Mesenchymal stem cell (in vitro differentiated cells and primary cell): ENCODE results near the gene HDAC4.

Experiments
- DNase-seq: peaks from one replicate; pipeline ENCODE4 v3.0.0-alpha.2; 2013
- H2AFZ ChIP-seq: one replicate; pipeline ENCODE4 v1.6.1; 2013; ENCODE audit warnings: low read depth, mild to moderate bottlenecking, control low read depth, inconsistent platforms, low read length, moderate library complexity
- H2AK5ac ChIP-seq: 2 replicates; pipeline ENCODE4 v1.6.1; 2013; ENCODE audit warnings: low read length, moderate library complexity, mild to moderate bottlenecking, inconsistent platforms; ENCODE audit not compliant: severe bottlenecking
- H2BK120ac ChIP-seq: one replicate; pipeline ENCODE4 v1.6.1; 2013; ENCODE audit warnings: low read depth, mild to moderate bottlenecking, inconsistent platforms, low read length, moderate library complexity
- H2BK12ac ChIP-seq, 2 experiments: one replicate each; pipeline ENCODE4 v1.6.1; 2013; ENCODE audit warnings: inconsistent platforms in 2 of 2, low read length in 2 of 2, mild to moderate bottlenecking in 2 of 2, moderate library complexity in 2 of 2, control low read depth in 1 of 2
- H2BK15ac ChIP-seq: one replicate; pipeline ENCODE4 v1.6.1; 2013; ENCODE audit warnings: mild to moderate bottlenecking, low read depth, inconsistent platforms; ENCODE audit not compliant: poor library complexity, severe bottlenecking
- H2BK5ac ChIP-seq: 2 replicates; pipeline ENCODE4 v1.6.1; 2013; ENCODE audit warnings: low read depth, mild to moderate bottlenecking, low read length, control low read depth, inconsistent platforms; ENCODE audit not compliant: poor library complexity, severe bottlenecking
- H3K14ac ChIP-seq, 2 experiments: one replicate each; pipeline ENCODE4 v1.6.1; 2013; ENCODE audit warnings: inconsistent platforms in 2 of 2, low read length in 2 of 2, control low read depth in 1 of 2, mild to moderate bottlenecking in 1 of 2, moderate library complexity in 1 of 2
- H3K18ac ChIP-seq, 2 experiments: one replicate each; pipeline ENCODE4 v1.6.1; 2013; ENCODE audit warnings: inconsistent platforms in 2 of 2, low read length in 2 of 2, control low read depth in 1 of 2, low read depth in 1 of 2, mild to moderate bottlenecking in 1 of 2
- H3K23ac ChIP-seq, 2 experiments: one replicate each; pipeline ENCODE4 v1.6.1; 2013; ENCODE audit warnings: inconsistent platforms in 2 of 2, low read length in 2 of 2, mild to moderate bottlenecking in 2 of 2, moderate library complexity in 2 of 2, control low read depth in 1 of 2
- H3K27ac ChIP-seq: 2 replicates; pipeline ENCODE4 v1.5.1; 2013; ENCODE audit warnings: mild to moderate bottlenecking, moderate library complexity, low read length, control low read depth, inconsistent platforms; ENCODE audit not compliant: poor library complexity, severe bottlenecking
- H3K27me3 ChIP-seq, 2 experiments: 2 replicates each; pipeline versions ENCODE4 v1.6.1 to v1.7.0; 2013; ENCODE audit warnings: low read length in 2 of 2, mild to moderate bottlenecking in 2 of 2, moderate library complexity in 2 of 2, control low read depth in 1 of 2, inconsistent platforms in 1 of 2; ENCODE audit not compliant: control insufficient read depth in 1 of 2, insufficient read depth in 1 of 2
- H3K36me3 ChIP-seq, 2 experiments: 2 replicates each; pipeline versions ENCODE4 v1.6.1 to v1.7.0; 2013; ENCODE audit warnings: low read length in 2 of 2, control low read depth in 1 of 2, inconsistent platforms in 1 of 2, low read depth in 1 of 2, mild to moderate bottlenecking in 1 of 2; ENCODE audit not compliant: insufficient read depth in 2 of 2, control insufficient read depth in 1 of 2
- H3K4ac ChIP-seq, 2 experiments: one replicate each; pipeline ENCODE4 v1.6.1; 2013; ENCODE audit warnings: inconsistent platforms in 2 of 2, low read length in 2 of 2, mild to moderate bottlenecking in 2 of 2, moderate library complexity in 2 of 2, control low read depth in 1 of 2, low read depth in 1 of 2
- H3K4me1 ChIP-seq: 2 replicates; pipeline ENCODE4 v1.6.1; 2013; ENCODE audit warnings: low read depth, low read length, control low read depth; ENCODE audit not compliant: control insufficient read depth, insufficient read depth
- H3K4me2 ChIP-seq: 2 replicates; pipeline ENCODE4 v1.6.1; 2013; ENCODE audit warnings: low read length, mild to moderate bottlenecking, inconsistent platforms; ENCODE audit not compliant: poor library complexity, severe bottlenecking
- H3K4me3 ChIP-seq, 2 experiments: 2 replicates each; pipeline versions ENCODE4 v1.5.1 to v1.7.0; 2013; ENCODE audit warnings: low read length in 2 of 2, mild to moderate bottlenecking in 2 of 2, control low read depth in 1 of 2, low read depth in 1 of 2; ENCODE audit not compliant: insufficient read depth in 1 of 2
- H3K79me1 ChIP-seq: replicated peaks from 2 replicates; pipeline ENCODE4 v1.6.1; 2013; ENCODE audit warnings: mild to moderate bottlenecking, control low read depth, low read length, inconsistent platforms; ENCODE audit not compliant: poor library complexity, severe bottlenecking
- H3K9ac ChIP-seq: 2 replicates; pipeline ENCODE4 v1.7.0; 2013; ENCODE audit warnings: mild to moderate bottlenecking, low read length, moderate library complexity
- H3K9me3 ChIP-seq: 2 replicates; pipeline ENCODE4 v1.7.0; 2013; ENCODE audit warnings: mild to moderate bottlenecking, low read length; ENCODE audit not compliant: control insufficient read depth
- H4K8ac ChIP-seq: one replicate; pipeline ENCODE4 v1.6.1; 2013; ENCODE audit warnings: inconsistent platforms, mild to moderate bottlenecking, low read length, moderate library complexity
- H4K91ac ChIP-seq: one replicate; pipeline ENCODE4 v1.6.1; 2013; ENCODE audit warnings: mild to moderate bottlenecking, low read length, inconsistent platforms
- WGBS: methylation state at CpG from one replicate; pipeline ENCODE4 v1.1.7; 2013; ENCODE audit warnings: mixed read lengths; 5-methylcytosine and 5-hydroxymethylcytosine counted together

The HDAC4 gene

DNA sequence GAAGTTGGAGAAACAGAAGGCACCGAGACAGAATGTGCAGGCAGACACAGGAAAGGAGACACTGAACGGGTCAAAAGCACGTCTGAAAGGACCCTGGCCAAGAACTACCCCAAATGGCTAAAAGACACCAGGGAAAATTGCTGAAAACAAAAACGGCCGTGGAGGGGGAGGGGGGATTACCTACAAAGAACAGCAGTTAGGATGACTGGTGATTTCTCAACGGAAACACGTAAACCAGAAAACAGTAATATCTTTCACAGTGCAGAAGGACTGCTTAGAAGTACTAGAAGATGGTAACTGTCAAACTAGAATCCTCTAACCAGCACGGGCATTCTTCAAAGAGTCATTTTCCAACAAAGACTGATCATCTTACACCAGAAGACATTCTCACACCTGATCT lies 142.6 kb downstream of the HDAC4 start:
- peak overlapping the region in 1 of 2 experiments; percentile 31 for H3K4ac ChIP-seq
- no peak overlapping the region for H2BK120ac ChIP-seq
- no peak overlapping the region for H3K4me3 ChIP-seq
- no peak overlapping the region for H3K23ac ChIP-seq
- peak overlapping the region; percentile 80 for H4K8ac ChIP-seq
- no peaks in the 10 kb centered on the region for H3K9me3 ChIP-seq
- H3K14ac ChIP-seq: no peak overlapping the region
- H3K79me1 ChIP-seq: peaks cover 51% of the 10 kb centered on the region
- no peak overlapping the region for H4K91ac ChIP-seq
- H3K18ac ChIP-seq: peak overlapping the region in 1 of 2 experiments; percentile 41
- no peak for DNase-seq
- H3K4me2 ChIP-seq: no peak overlapping the region
- no peak overlapping the region for H2BK15ac ChIP-seq
- no peak overlapping the region for H2AFZ ChIP-seq
- H3K4me1 ChIP-seq: peaks cover 11% of the 10 kb centered on the region
- 77% methylated on average over 6 of the region's 8 CpGs for WGBS
- H3K36me3 ChIP-seq: no peaks in the 10 kb centered on the region
- H3K9ac ChIP-seq: no peak overlapping the region
- H2AK5ac ChIP-seq: peak overlapping the region; percentile 87
- H2BK5ac ChIP-seq: peak overlapping the region; percentile 4
- no peak overlapping the region for H3K27ac ChIP-seq
- H2BK12ac ChIP-seq: peak overlapping the region; percentile 31 to 83
- H3K27me3 ChIP-seq: no peaks in the 10 kb centered on the region

DNA sequence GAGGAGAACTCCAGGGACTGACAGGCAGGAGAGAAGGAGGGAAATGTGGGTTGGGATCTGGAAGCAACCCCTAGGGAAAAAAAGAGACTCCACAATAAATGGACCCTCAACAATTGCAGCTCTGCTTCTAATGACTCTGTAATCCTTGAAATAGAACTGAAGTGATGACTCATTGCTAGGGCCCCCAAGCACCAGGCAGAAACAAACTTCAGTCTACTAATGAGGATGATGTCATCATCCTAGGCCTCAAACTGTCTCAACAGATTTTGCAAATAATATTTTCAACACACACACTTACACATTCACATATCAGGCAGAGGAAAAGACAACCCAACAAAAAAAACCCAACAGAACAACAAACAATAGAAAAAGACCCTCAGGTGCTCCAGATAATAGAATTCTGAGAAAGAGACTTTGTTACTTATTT lies 143.3 kb downstream of the HDAC4 start:
- Histone ChIP-seq H2BK15ac (no peak overlapping the region), H3K14ac (no peak overlapping the region), H2BK120ac (no peak overlapping the region), H3K4ac (peak overlapping the region; percentile 25 to 26), H2BK12ac (no peak overlapping the region), H3K27ac (peak overlapping the region; percentile 81), H4K91ac (no peak overlapping the region), H4K8ac (no peak overlapping the region), H3K36me3 (no peaks in the 10 kb centered on the region), H3K9me3 (no peaks in the 10 kb centered on the region), H3K4me1 (peaks cover 12% of the 10 kb centered on the region), H3K18ac (peak overlapping the region in 1 of 2 experiments; percentile 65), H3K27me3 (no peaks in the 10 kb centered on the region), H2AFZ (no peak overlapping the region), H3K9ac (peak overlapping the region; percentile 57), H2AK5ac (peak overlapping the region; percentile 24), H3K4me3 (peak overlapping the region in 1 of 2 experiments; percentile 38), H3K23ac (no peak overlapping the region), H3K4me2 (peak overlapping the region; percentile 67), H3K79me1 (peaks cover 48% of the 10 kb centered on the region), H2BK5ac (no peak overlapping the region)
- peak; percentile 94 for DNase-seq

DNA sequence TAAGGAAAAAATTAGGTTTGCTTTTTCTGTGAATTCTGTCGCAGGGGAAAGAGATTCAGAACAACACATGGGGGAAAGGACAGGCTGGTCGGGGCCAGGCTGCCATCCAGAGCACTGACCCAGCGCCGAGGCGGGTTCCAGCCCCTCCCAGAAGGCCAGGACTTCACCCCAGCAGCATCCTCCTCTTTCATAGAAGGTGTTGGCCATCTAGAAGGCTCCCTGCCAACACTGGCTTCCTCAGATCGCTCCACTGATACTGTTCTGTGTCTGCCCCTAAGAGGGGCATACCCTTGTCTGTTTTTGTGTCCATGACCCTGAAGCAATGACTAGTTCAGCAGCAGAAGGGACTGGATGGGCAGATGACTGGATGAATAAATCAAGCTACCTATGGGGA lies 144.5 kb downstream of the HDAC4 start:
- Histone ChIP-seq H3K4me3 (no peak overlapping the region), H3K9me3 (no peaks in the 10 kb centered on the region), H2AFZ (no peak overlapping the region), H3K27me3 (no peaks in the 10 kb centered on the region), H3K4me2 (no peak overlapping the region), H3K14ac (no peak overlapping the region), H3K18ac (no peak overlapping the region), H4K91ac (no peak overlapping the region), H3K9ac (no peak overlapping the region), H2BK12ac (no peak overlapping the region), H3K36me3 (no peaks in the 10 kb centered on the region), H2AK5ac (no peak overlapping the region), H4K8ac (no peak overlapping the region), H2BK15ac (no peak overlapping the region), H3K4me1 (peaks cover 14% of the 10 kb centered on the region), H3K23ac (no peak overlapping the region), H2BK120ac (no peak overlapping the region), H3K4ac (no peak overlapping the region), H3K27ac (no peak overlapping the region), H2BK5ac (no peak overlapping the region), H3K79me1 (peaks cover 47% of the 10 kb centered on the region)
- no peak for DNase-seq
- 91% methylated on average over 6 of the region's 6 CpGs for WGBS

DNA sequence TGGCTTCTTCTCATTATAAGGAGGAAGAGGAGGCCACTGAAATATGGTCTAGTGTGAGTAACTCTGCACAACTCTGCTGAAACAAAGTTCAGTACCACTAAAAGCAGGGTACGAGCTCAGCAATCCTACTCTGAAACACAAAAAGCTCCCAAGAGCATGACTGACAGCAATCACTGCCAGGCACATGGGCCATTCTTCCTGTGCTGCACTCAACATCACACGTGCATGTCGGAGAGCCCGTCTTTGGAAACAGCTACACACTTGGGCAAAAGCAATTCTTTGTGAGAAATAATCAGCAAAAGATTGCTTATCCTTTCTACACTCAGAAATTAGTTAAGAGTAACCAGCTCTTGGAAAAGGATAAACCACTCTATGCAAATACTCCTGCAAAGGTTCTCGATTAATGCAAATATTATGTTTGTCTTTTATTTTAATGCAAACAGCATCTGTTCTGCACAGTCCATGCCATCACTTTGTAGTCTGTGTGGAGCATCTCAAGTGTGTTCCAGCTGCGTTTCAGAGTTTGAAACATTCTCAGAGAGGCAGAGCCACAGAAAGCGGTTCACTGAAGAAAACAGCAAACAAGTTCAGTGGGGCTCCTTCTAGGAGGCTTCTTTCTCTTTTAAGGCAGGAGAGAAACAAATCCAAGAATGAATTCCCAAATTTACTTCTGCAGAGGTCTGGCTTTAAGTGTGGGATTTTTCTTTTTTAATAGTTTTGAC lies 145.0 kb downstream of the HDAC4 start:
- WGBS: 77% methylated on average over 6 of the region's 7 CpGs
- Histone ChIP-seq H2BK15ac (no peak overlapping the region), H3K4me2 (no peak overlapping the region), H3K27me3 (no peaks in the 10 kb centered on the region), H3K18ac (no peak overlapping the region), H3K9ac (no peak overlapping the region), H2BK12ac (no peak overlapping the region), H3K23ac (no peak overlapping the region), H4K8ac (no peak overlapping the region), H3K36me3 (peaks cover 0 to 1% of the 10 kb centered on the region in 2 experiments), H3K27ac (no peak overlapping the region), H3K4me3 (no peak overlapping the region), H3K14ac (no peak overlapping the region), H3K9me3 (no peaks in the 10 kb centered on the region), H3K79me1 (peaks cover 45% of the 10 kb centered on the region), H2BK120ac (no peak overlapping the region), H3K4ac (no peak overlapping the region), H2AK5ac (no peak overlapping the region), H2AFZ (no peak overlapping the region), H3K4me1 (peaks cover 14% of the 10 kb centered on the region), H2BK5ac (no peak overlapping the region), H4K91ac (no peak overlapping the region)
- DNase-seq: no peak
